ENCODE measurements around the gene SPTAN1.

Gene SPTAN1

DNA sequence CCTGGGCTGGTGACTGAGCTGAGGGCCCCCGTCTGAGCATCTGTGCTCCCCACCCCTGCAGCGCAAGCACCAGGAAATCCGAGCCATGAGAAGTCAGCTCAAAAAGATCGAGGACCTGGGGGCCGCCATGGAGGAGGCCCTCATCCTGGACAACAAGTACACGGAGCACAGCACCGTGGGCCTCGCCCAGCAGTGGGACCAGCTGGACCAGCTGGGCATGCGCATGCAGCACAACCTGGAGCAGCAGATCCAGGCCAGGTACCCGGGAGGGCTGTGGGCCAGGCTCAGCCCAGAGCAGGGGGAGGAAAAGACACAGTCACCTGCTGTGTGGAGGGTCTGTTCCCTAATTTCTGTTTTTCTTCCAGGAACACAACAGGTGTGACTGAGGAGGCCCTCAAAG is 79.7 kb downstream of the SPTAN1 start:
- Histone ChIP-seq H3K18ac (ENCODE audit: low read length) (no peak overlapping the region), H2BK5ac (ENCODE audit: low read length) (peak overlapping the region; percentile 27), H2AK5ac (ENCODE audit: low read depth, low read length) (no peak overlapping the region), H3K23ac (ENCODE audit: low read depth, low read length, poor library complexity) (peak overlapping the region; percentile 16), H3K9ac (ENCODE audit: low read depth, low read length, poor library complexity) (no peak overlapping the region), H3K27me3 (ENCODE audit: control insufficient read depth in 3 of 3, insufficient read depth in 3 of 3, low read depth in 1 of 3, low read length in 3 of 3) (no peaks in the 10 kb centered on the region), H4K91ac (ENCODE audit: low read depth, low read length, poor library complexity) (no peak overlapping the region), H3K4ac (ENCODE audit: low read length) (no peak overlapping the region), H2BK120ac (ENCODE audit: low read depth, low read length) (no peak overlapping the region), H3K9me3 (replicated peaks in 1 of 2; ENCODE audit: control insufficient read depth in 2 of 2, insufficient read depth in 1 of 2, low read depth in 1 of 2, low read length in 2 of 2) (no peaks in the 10 kb centered on the region), H3K36me3 (replicated peaks in 1 of 2; ENCODE audit: control insufficient read depth in 2 of 2, insufficient read depth in 2 of 2, low read length in 2 of 2) (peaks cover 54 to 99% of the 10 kb centered on the region in 2 donors), H3K79me1 (ENCODE audit: low read depth, low read length) (peaks cover 12% of the 10 kb centered on the region), H2BK15ac (ENCODE audit: low read length) (no peak overlapping the region), H2AFZ (ENCODE audit: low read length) (no peak overlapping the region), H3K4me2 (ENCODE audit: insufficient read depth, low read length, poor library complexity, severe bottlenecking) (no peak overlapping the region), H4K8ac (ENCODE audit: low read depth, low read length) (no peak overlapping the region), H3K27ac (replicated peaks; ENCODE audit: low read length) (no peak overlapping the region), H3K4me1 (ENCODE audit: control insufficient read depth in 2 of 2, insufficient read depth in 1 of 2, low read depth in 1 of 2, low read length in 2 of 2) (peaks cover 0 to 8% of the 10 kb centered on the region in 2 donors), H3K14ac (ENCODE audit: low read length) (no peak overlapping the region), H2BK12ac (ENCODE audit: low read length) (no peak overlapping the region), H3K4me3 (ENCODE audit: low read length in 2 of 2) (no peak overlapping the region)
- no peak for DNase-seq (ENCODE audit: low spot score)
- no CpG with 5 or more reads among the region's 10 CpGs for WGBS, 2 donors (ENCODE audit: extremely low coverage in 2 of 2, insufficient read length in 2 of 2, insufficient replicate concordance in 1 of 2)

DNA sequence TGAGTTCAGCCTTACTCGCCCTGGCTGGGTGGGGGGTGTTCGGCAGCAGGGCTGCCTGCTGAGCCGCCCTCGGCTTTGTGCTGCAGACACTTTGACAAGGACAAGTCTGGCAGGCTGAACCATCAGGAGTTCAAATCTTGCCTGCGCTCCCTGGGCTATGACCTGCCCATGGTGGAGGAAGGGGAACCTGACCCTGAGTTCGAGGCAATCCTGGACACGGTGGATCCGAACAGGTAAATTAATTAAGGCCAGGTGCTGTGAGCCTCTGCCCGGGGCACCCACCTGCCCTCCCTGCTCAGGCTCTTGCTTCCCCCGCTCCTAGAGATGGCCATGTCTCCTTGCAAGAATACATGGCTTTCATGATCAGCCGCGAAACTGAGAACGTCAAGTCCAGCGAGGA is 80.1 kb downstream of the SPTAN1 start:
- Histone ChIP-seq H2BK12ac (ENCODE audit: low read length) (no peak overlapping the region), H2BK5ac (ENCODE audit: low read length) (no peak overlapping the region), H4K91ac (ENCODE audit: low read depth, low read length, poor library complexity) (no peak overlapping the region), H3K4me2 (ENCODE audit: insufficient read depth, low read length, poor library complexity, severe bottlenecking) (no peak overlapping the region), H3K27me3 (ENCODE audit: control insufficient read depth in 3 of 3, insufficient read depth in 3 of 3, low read depth in 1 of 3, low read length in 3 of 3) (no peaks in the 10 kb centered on the region), H3K18ac (ENCODE audit: low read length) (no peak overlapping the region), H3K14ac (ENCODE audit: low read length) (no peak overlapping the region), H2BK120ac (ENCODE audit: low read depth, low read length) (no peak overlapping the region), H3K23ac (ENCODE audit: low read depth, low read length, poor library complexity) (no peak overlapping the region), H3K9me3 (replicated peaks in 1 of 2; ENCODE audit: control insufficient read depth in 2 of 2, insufficient read depth in 1 of 2, low read depth in 1 of 2, low read length in 2 of 2) (no peaks in the 10 kb centered on the region), H2BK15ac (ENCODE audit: low read length) (no peak overlapping the region), H3K27ac (replicated peaks; ENCODE audit: low read length) (no peak overlapping the region), H3K36me3 (replicated peaks in 1 of 2; ENCODE audit: control insufficient read depth in 2 of 2, insufficient read depth in 2 of 2, low read length in 2 of 2) (peaks cover 52 to 99% of the 10 kb centered on the region in 2 donors), H3K4me1 (ENCODE audit: control insufficient read depth in 2 of 2, insufficient read depth in 1 of 2, low read depth in 1 of 2, low read length in 2 of 2) (peaks cover 0 to 8% of the 10 kb centered on the region in 2 donors), H4K8ac (ENCODE audit: low read depth, low read length) (no peak overlapping the region), H3K79me1 (ENCODE audit: low read depth, low read length) (peaks cover 14% of the 10 kb centered on the region), H2AK5ac (ENCODE audit: low read depth, low read length) (no peak overlapping the region), H2AFZ (ENCODE audit: low read length) (no peak overlapping the region), H3K9ac (ENCODE audit: low read depth, low read length, poor library complexity) (no peak overlapping the region), H3K4me3 (ENCODE audit: low read length in 2 of 2) (no peak overlapping the region), H3K4ac (ENCODE audit: low read length) (no peak overlapping the region)
- no peak for DNase-seq (ENCODE audit: low spot score)
- WGBS, 2 donors (ENCODE audit: extremely low coverage in 2 of 2, insufficient read length in 2 of 2, insufficient replicate concordance in 1 of 2) = no CpG with 5 or more reads among the region's 14 CpGs

DNA sequence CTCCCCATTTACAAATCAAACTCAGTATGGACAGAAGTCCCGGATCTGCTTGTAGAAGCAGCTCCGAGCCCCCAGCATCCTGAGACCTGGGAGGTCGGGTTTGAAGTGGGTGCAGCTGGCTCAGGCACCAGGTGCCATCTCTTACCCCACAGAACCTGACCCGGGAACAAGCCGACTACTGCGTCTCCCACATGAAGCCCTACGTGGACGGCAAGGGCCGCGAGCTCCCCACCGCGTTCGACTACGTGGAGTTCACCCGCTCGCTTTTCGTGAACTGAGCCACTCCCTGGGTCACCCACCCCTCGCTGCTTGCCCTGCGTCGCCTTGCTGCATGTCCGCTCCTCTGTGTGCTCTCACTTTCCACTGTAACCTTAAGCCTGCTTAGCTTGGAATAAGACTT is 80.7 kb downstream of the SPTAN1 start:
- H3K14ac ChIP-seq (ENCODE audit: low read length) = no peak overlapping the region
- no peak overlapping the region for H3K4me2 ChIP-seq (ENCODE audit: insufficient read depth, low read length, poor library complexity, severe bottlenecking)
- no peak overlapping the region for H3K27ac ChIP-seq (replicated peaks; ENCODE audit: low read length)
- H3K23ac ChIP-seq (ENCODE audit: low read depth, low read length, poor library complexity) = no peak overlapping the region
- H2BK120ac ChIP-seq (ENCODE audit: low read depth, low read length) = no peak overlapping the region
- H3K79me1 ChIP-seq (ENCODE audit: low read depth, low read length) = peaks cover 14% of the 10 kb centered on the region
- H2AFZ ChIP-seq (ENCODE audit: low read length) = no peak overlapping the region
- H2BK5ac ChIP-seq (ENCODE audit: low read length) = no peak overlapping the region
- DNase-seq (ENCODE audit: low spot score) = no peak
- no peak overlapping the region for H3K4me3 ChIP-seq (ENCODE audit: low read length in 2 of 2)
- H3K4me1 ChIP-seq (ENCODE audit: control insufficient read depth in 2 of 2, insufficient read depth in 1 of 2, low read depth in 1 of 2, low read length in 2 of 2) = peaks cover 0 to 8% of the 10 kb centered on the region in 2 donors
- H3K9me3 ChIP-seq (replicated peaks in 1 of 2; ENCODE audit: control insufficient read depth in 2 of 2, insufficient read depth in 1 of 2, low read depth in 1 of 2, low read length in 2 of 2) = no peaks in the 10 kb centered on the region
- H4K8ac ChIP-seq (ENCODE audit: low read depth, low read length) = no peak overlapping the region
- peak overlapping the region; percentile 41 for H3K4ac ChIP-seq (ENCODE audit: low read length)
- H3K27me3 ChIP-seq (ENCODE audit: control insufficient read depth in 3 of 3, insufficient read depth in 3 of 3, low read depth in 1 of 3, low read length in 3 of 3) = no peaks in the 10 kb centered on the region
- H2BK12ac ChIP-seq (ENCODE audit: low read length) = no peak overlapping the region
- no peak overlapping the region for H2AK5ac ChIP-seq (ENCODE audit: low read depth, low read length)
- H3K9ac ChIP-seq (ENCODE audit: low read depth, low read length, poor library complexity) = no peak overlapping the region
- no peak overlapping the region for H2BK15ac ChIP-seq (ENCODE audit: low read length)
- H3K18ac ChIP-seq (ENCODE audit: low read length) = no peak overlapping the region
- no peak overlapping the region for H4K91ac ChIP-seq (ENCODE audit: low read depth, low read length, poor library complexity)
- no CpG with 5 or more reads among the region's 21 CpGs for WGBS, 2 donors (ENCODE audit: extremely low coverage in 2 of 2, insufficient read length in 2 of 2, insufficient replicate concordance in 1 of 2)
- peaks cover 50 to 99% of the 10 kb centered on the region in 2 donors for H3K36me3 ChIP-seq (replicated peaks in 1 of 2; ENCODE audit: control insufficient read depth in 2 of 2, insufficient read depth in 2 of 2, low read length in 2 of 2)

DNA sequence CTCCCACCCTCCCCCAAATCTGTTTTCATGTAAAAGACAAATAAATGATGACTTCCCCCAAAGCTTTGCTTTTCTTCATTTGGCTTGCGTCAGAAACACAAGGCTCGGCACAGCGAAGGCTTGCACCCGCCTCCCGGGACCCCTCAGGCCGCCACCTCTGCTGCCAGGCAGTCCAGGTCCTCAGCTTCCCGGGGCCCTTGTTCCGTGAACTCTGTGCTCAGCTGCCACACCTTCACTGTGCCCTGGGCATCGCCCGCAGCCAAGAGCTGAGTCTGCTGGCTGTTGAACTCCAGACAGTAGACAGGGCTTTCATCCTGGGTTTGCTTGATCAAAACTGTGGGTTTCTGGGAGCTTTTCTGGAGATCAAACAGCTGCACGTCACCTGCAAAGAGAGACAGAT is 81.2 kb downstream of the SPTAN1 start:
- no peak overlapping the region for H4K91ac ChIP-seq (ENCODE audit: low read depth, low read length, poor library complexity)
- peaks cover 0 to 8% of the 10 kb centered on the region in 2 donors for H3K4me1 ChIP-seq (ENCODE audit: control insufficient read depth in 2 of 2, insufficient read depth in 1 of 2, low read depth in 1 of 2, low read length in 2 of 2)
- WGBS, 2 donors (ENCODE audit: extremely low coverage in 2 of 2, insufficient read length in 2 of 2, insufficient replicate concordance in 1 of 2) = no CpG with 5 or more reads among the region's 11 CpGs
- H2BK12ac ChIP-seq (ENCODE audit: low read length) = no peak overlapping the region
- no peaks in the 10 kb centered on the region for H3K9me3 ChIP-seq (replicated peaks in 1 of 2; ENCODE audit: control insufficient read depth in 2 of 2, insufficient read depth in 1 of 2, low read depth in 1 of 2, low read length in 2 of 2)
- no peak overlapping the region for H3K14ac ChIP-seq (ENCODE audit: low read length)
- H2AK5ac ChIP-seq (ENCODE audit: low read depth, low read length) = no peak overlapping the region
- H3K27me3 ChIP-seq (ENCODE audit: control insufficient read depth in 3 of 3, insufficient read depth in 3 of 3, low read depth in 1 of 3, low read length in 3 of 3) = no peaks in the 10 kb centered on the region
- H3K4me2 ChIP-seq (ENCODE audit: insufficient read depth, low read length, poor library complexity, severe bottlenecking) = no peak overlapping the region
- no peak overlapping the region for H3K4me3 ChIP-seq (ENCODE audit: low read length in 2 of 2)
- peaks cover 12% of the 10 kb centered on the region for H3K79me1 ChIP-seq (ENCODE audit: low read depth, low read length)
- H3K4ac ChIP-seq (ENCODE audit: low read length) = no peak overlapping the region
- no peak overlapping the region for H3K18ac ChIP-seq (ENCODE audit: low read length)
- H3K36me3 ChIP-seq (replicated peaks in 1 of 2; ENCODE audit: control insufficient read depth in 2 of 2, insufficient read depth in 2 of 2, low read length in 2 of 2) = peaks cover 52 to 97% of the 10 kb centered on the region in 2 donors
- H2BK15ac ChIP-seq (ENCODE audit: low read length) = no peak overlapping the region
- H2AFZ ChIP-seq (ENCODE audit: low read length) = no peak overlapping the region
- H4K8ac ChIP-seq (ENCODE audit: low read depth, low read length) = no peak overlapping the region
- H3K23ac ChIP-seq (ENCODE audit: low read depth, low read length, poor library complexity) = no peak overlapping the region
- H2BK120ac ChIP-seq (ENCODE audit: low read depth, low read length) = no peak overlapping the region
- DNase-seq (ENCODE audit: low spot score) = no peak
- no peak overlapping the region for H3K9ac ChIP-seq (ENCODE audit: low read depth, low read length, poor library complexity)
- H3K27ac ChIP-seq (replicated peaks; ENCODE audit: low read length) = no peak overlapping the region
- no peak overlapping the region for H2BK5ac ChIP-seq (ENCODE audit: low read length)
